ENCODE results near the gene ZNF777. TPM values are rescaled to one million over a fixed set of nuclear protein-coding genes. Genes with fewer than 3 reads are reported as not detected.

Gene ZNF777
- total RNA-seq, 1 donor from 2014 or later: 13.4 TPM

DNA sequence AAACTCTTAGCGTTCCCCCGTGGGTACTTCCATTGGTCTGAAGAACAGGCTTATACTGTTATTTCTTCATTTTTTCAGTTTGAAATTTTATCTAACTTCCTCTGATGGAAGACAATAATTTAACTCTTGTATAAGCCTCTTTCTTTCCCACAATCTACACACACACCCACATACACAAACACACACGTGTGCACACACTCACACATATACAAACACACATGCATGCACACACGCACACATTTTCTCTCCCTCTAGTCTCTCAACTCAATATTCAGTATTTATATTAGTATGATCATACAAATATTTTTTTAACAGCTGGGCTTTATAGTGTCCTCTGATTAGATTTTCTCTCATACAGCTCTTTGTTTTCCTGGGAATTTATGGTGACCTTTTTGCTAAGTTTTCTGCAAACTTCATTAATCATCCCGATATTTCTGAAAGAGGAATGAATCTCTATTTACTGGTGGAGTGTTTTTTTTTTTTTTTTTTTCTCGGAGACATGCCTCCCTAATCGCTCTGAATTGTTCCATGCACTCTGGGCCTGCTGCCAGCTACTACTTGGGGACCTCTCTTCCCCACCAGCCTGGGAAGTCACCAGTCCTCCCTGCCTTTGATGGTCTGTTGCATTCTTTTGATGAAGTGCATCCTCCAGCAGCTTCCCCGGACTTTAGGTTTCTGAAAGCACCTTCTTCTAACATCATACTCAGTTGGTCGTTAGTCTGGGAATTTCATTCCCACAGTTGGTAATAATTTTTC is 75.5 kb downstream of the ZNF777 start:
- Histone ChIP-seq H3K9me3 (peaks cover 0 to 13% of the 10 kb centered on the region in 2 donors), H3K36me3 (no peaks in the 10 kb centered on the region), H3K27me3 (no peaks in the 10 kb centered on the region), H3K4me3 (no peak overlapping the region), H3K4me1 (no peaks in the 10 kb centered on the region), H3K27ac (no peak overlapping the region)
- TF ChIP-seq, protein P1, sequence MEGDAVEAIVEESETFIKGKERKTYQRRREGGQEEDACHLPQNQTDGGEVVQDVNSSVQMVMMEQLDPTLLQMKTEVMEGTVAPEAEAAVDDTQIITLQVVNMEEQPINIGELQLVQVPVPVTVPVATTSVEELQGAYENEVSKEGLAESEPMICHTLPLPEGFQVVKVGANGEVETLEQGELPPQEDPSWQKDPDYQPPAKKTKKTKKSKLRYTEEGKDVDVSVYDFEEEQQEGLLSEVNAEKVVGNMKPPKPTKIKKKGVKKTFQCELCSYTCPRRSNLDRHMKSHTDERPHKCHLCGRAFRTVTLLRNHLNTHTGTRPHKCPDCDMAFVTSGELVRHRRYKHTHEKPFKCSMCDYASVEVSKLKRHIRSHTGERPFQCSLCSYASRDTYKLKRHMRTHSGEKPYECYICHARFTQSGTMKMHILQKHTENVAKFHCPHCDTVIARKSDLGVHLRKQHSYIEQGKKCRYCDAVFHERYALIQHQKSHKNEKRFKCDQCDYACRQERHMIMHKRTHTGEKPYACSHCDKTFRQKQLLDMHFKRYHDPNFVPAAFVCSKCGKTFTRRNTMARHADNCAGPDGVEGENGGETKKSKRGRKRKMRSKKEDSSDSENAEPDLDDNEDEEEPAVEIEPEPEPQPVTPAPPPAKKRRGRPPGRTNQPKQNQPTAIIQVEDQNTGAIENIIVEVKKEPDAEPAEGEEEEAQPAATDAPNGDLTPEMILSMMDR (IDR thresholded peaks at IDR 0.05): no peak
- intact Hi-C loops (cut with DNase I): no loop called here
- no peak for DNase-seq (ENCODE audit: low spot score in 2 of 2)

Other genes with a start within 250 kb of the ZNF777 start
- 5.2 TPM for gene ZNF212, start 221.4 kb downstream of the ZNF777 start, total RNA-seq
- gene ZNF783, start 198.9 kb downstream of the ZNF777 start, total RNA-seq: 25.7 TPM
- 27.5 TPM for gene ZNF746, start 36.7 kb upstream of the ZNF777 start, total RNA-seq